HEK293 (cell line): ENCODE data around the gene ADAMTS17.
A peak's percentile ranks its signal among the peaks of the same experiment; 100 is the strongest.

ENCODE experiments used
- CTCF ChIA-PET: fragments of 350-600 bp; formaldehyde crosslinking; extraction: SDS; loops from one replicate; lab custom pipeline; 2021; ENCODE audit warnings: antibody characterized with exemption; lab: Yijun Ruan, JAX
- POLR2A ChIA-PET: fragments of 300-600 bp; formaldehyde crosslinking; extraction: SDS; loops from one replicate; lab custom pipeline; 2020; ENCODE audit warnings: antibody characterized with exemption, inconsistent platforms; lab: Yijun Ruan, JAX
- H3K27ac ChIP-seq: fragments of 200-500 bp; sonication (Bioruptor generic); 2 replicates; pipeline ENCODE4 v1.5.1; 2014; ENCODE audit warnings: low read depth, low read length, control low read depth, inconsistent platforms; ENCODE audit errors: extremely low read depth
- H3K36me3 ChIP-seq, 2 experiments: fragments of 200-500 bp in 1 of 2; sonication (Bioruptor generic) in 1 of 2; 1 replicate in 1 of 2; 2 replicates in 1 of 2; pipeline ENCODE4 v1.5.1; 2014 to 2017; ENCODE audit warnings: inconsistent platforms in 2 of 2, low read length in 2 of 2; ENCODE audit not compliant: control insufficient read depth in 2 of 2, insufficient read depth in 1 of 2
- H3K4me1 ChIP-seq: fragments of 200-500 bp; sonication (Bioruptor generic); 2 replicates; pipeline ENCODE4 v1.5.1; 2014; ENCODE audit warnings: mild to moderate bottlenecking, low read length, inconsistent platforms; ENCODE audit not compliant: control insufficient read depth, insufficient read depth
- H3K4me3 ChIP-seq: 2 replicates; pipeline ENCODE4 v1.5.1; 2011; ENCODE audit warnings: low read depth, mild to moderate bottlenecking, control low read depth, low read length, moderate library complexity
- H3K9me3 ChIP-seq: fragments of 200-500 bp; sonication (Bioruptor generic); 2 replicates; pipeline ENCODE4 v1.5.1; 2014; ENCODE audit warnings: low read depth, low read length, inconsistent platforms; ENCODE audit not compliant: control insufficient read depth, insufficient read depth
- HOXA7 ChIP-seq: sonication (generic); formaldehyde crosslinking; IDR thresholded peaks from 2 replicates; pipeline ENCODE4 v1.8.1; 2022; ENCODE audit warnings: missing genetic modification reagents, borderline replicate concordance
- HOXC10 ChIP-seq: sonication (generic); formaldehyde crosslinking; IDR thresholded peaks from 2 replicates; pipeline ENCODE4 v1.8.1; 2023; ENCODE audit warnings: mild to moderate bottlenecking, missing genetic modification reagents
- KLF10 ChIP-seq: fragments of 450-650 bp; IDR thresholded peaks from 2 replicates; pipeline ENCODE4 v1.5.1; 2018; ENCODE audit warnings: missing biosample characterization, mild to moderate bottlenecking, missing genetic modification characterization
- RBAK ChIP-seq: fragments of 450-650 bp; formaldehyde crosslinking; IDR thresholded peaks from 2 replicates; pipeline ENCODE4 v1.5.1; 2016; ENCODE audit warnings: missing biosample characterization, missing genetic modification characterization
- YY1 ChIP-seq: fragments of 450-650 bp; formaldehyde crosslinking; IDR thresholded peaks from 2 replicates; pipeline ENCODE4 v1.5.1; 2018; ENCODE audit warnings: missing biosample characterization, missing genetic modification characterization
- ZNF121 ChIP-seq: fragments of 450-650 bp; formaldehyde crosslinking; IDR thresholded peaks from 2 replicates; pipeline ENCODE4 v1.5.1; 2016; ENCODE audit warnings: missing biosample characterization, missing genetic modification characterization
- ZNF146 ChIP-seq: fragments of 450-650 bp; formaldehyde crosslinking; IDR thresholded peaks from 2 replicates; pipeline ENCODE4 v1.5.1; 2016; ENCODE audit warnings: missing biosample characterization, missing genetic modification characterization
- ZNF398 ChIP-seq: fragments of 450-650 bp; formaldehyde crosslinking; IDR thresholded peaks from 2 replicates; pipeline ENCODE4 v1.5.1; 2017; ENCODE audit warnings: missing biosample characterization, missing genetic modification characterization
- ZNF48 ChIP-seq: fragments of 450-650 bp; formaldehyde crosslinking; IDR thresholded peaks from 2 replicates; pipeline ENCODE4 v1.5.1; 2016; ENCODE audit warnings: missing biosample characterization, missing genetic modification characterization
- ZNF555 ChIP-seq: fragments of 450-650 bp; formaldehyde crosslinking; conservative IDR thresholded peaks from 2 replicates; pipeline ENCODE4 v1.5.1; 2017; ENCODE audit warnings: missing biosample characterization, mild to moderate bottlenecking, missing genetic modification characterization, inconsistent platforms
- ZNF621 ChIP-seq: fragments of 450-650 bp; formaldehyde crosslinking; IDR thresholded peaks from 2 replicates; pipeline ENCODE4 v1.5.1; 2017; ENCODE audit warnings: missing biosample characterization, missing genetic modification characterization
- ZNF639 ChIP-seq: fragments of 450-650 bp; formaldehyde crosslinking; IDR thresholded peaks from 2 replicates; pipeline ENCODE4 v1.5.1; 2016; ENCODE audit warnings: missing biosample characterization, missing genetic modification characterization
- ZNF658 ChIP-seq: fragments of 450-650 bp; formaldehyde crosslinking; IDR thresholded peaks from 2 replicates; pipeline ENCODE4; 2016; ENCODE audit warnings: missing biosample characterization, missing genetic modification characterization
- ZNF677 ChIP-seq: fragments of 450-650 bp; IDR thresholded peaks from 2 replicates; pipeline ENCODE4 v1.5.0; 2018; ENCODE audit warnings: missing biosample characterization, mild to moderate bottlenecking, missing genetic modification characterization, moderate library complexity
- ZNF776 ChIP-seq: fragments of 450-650 bp; formaldehyde crosslinking; IDR thresholded peaks from 2 replicates; pipeline ENCODE4 v1.5.0; 2017; ENCODE audit warnings: missing biosample characterization, missing genetic modification characterization, borderline replicate concordance
- ZNF843 ChIP-seq: fragments of 450-650 bp; formaldehyde crosslinking; IDR thresholded peaks from 2 replicates; pipeline ENCODE4 v1.5.1; 2016; ENCODE audit warnings: missing biosample characterization, missing genetic modification characterization
- ZSCAN18 ChIP-seq: fragments of 450-650 bp; formaldehyde crosslinking; IDR thresholded peaks from 2 replicates; pipeline ENCODE4 v1.5.1; 2016; ENCODE audit warnings: missing biosample characterization, missing genetic modification characterization
- TF ChIP-seq, protein P1 (sequence below): IDR thresholded peaks from 2 replicates; pipeline ENCODE4 v1.6.1; 2011; ENCODE audit warnings: mild to moderate bottlenecking, low read depth, low read length, borderline replicate concordance

Gene ADAMTS17

GRCh38 chr15:100245487-100245820 lies 96.3 kb downstream of the ADAMTS17 start:
- Histone ChIP-seq H3K27ac (no peak overlapping the region), H3K4me1 (no peaks in the 10 kb centered on the region), H3K36me3 (no peaks in the 10 kb centered on the region), H3K9me3 (no peaks in the 10 kb centered on the region), H3K4me3 (no peak overlapping the region)
- ChIA-PET CTCF (no interaction called here), POLR2A (no interaction called here)
- TF ChIP-seq HOXC10 (CRISPR knock-in tag): no peak
- no peak for TF ChIP-seq ZNF639 (tag by site-specific recombination)
- no peak for TF ChIP-seq ZNF658 (tag by site-specific recombination)
- no peak for TF ChIP-seq ZNF776 (tag by site-specific recombination)
- TF ChIP-seq KLF10: no peak
- TF ChIP-seq YY1 (tag by site-specific recombination): no peak
- TF ChIP-seq ZNF48 (tag by site-specific recombination): no peak
- no peak for TF ChIP-seq ZNF555
- no peak for TF ChIP-seq ZNF398
- no peak for TF ChIP-seq ZSCAN18 (tag by site-specific recombination)

DNA sequence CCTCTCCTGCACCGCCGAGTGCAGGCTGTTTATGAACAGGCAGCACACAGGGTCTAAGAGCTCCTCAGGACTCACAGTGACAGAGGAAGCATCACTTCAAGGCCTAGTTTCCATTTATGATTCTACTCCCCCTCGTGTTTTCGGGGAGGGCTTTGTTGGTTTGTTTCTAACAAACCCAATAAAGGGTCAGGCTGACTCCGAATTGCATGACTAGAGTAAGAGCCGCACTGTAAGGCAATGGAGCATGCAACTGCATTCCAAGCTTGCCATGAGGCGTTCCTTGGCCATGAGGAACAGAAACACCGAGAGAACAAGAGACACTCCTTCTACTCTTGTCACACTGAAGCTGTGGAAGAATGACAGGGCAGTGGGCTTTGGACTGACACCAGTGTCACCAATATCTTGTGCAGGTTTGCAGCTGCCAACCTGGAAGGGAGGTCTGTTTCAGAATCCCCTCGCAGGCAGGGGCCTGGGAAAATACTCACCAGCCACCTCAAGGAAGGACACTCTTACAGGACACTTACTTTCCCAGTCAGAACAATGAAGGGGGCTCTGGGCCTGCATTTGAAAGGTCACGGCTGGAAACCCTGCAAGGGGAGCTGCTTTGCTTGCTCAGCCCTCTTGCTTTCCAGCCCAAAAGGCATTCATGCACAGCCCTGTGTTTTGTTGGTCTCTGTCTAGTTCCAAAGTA lies 96.8 kb downstream of the ADAMTS17 start:
- CTCF ChIA-PET: interaction anchor here (0.7 kb wide), 2 partner anchors 202 to 540 kb away, joined by 3 read pairs; no protein-coding TSS in a partner anchor
- no peak for TF ChIP-seq ZNF121 (tag by site-specific recombination)
- TF ChIP-seq RBAK (tag by site-specific recombination): no peak
- no peak for TF ChIP-seq ZNF677 (tag by site-specific recombination)
- TF ChIP-seq ZNF843 (tag by site-specific recombination): no peak
- TF ChIP-seq, protein P1, sequence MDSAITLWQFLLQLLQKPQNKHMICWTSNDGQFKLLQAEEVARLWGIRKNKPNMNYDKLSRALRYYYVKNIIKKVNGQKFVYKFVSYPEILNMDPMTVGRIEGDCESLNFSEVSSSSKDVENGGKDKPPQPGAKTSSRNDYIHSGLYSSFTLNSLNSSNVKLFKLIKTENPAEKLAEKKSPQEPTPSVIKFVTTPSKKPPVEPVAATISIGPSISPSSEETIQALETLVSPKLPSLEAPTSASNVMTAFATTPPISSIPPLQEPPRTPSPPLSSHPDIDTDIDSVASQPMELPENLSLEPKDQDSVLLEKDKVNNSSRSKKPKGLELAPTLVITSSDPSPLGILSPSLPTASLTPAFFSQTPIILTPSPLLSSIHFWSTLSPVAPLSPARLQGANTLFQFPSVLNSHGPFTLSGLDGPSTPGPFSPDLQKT: no peak
- TF ChIP-seq HOXA7: no peak
- Histone ChIP-seq H3K4me3 (no peak overlapping the region), H3K9me3 (no peaks in the 10 kb centered on the region), H3K27ac (no peak overlapping the region), H3K36me3 (no peaks in the 10 kb centered on the region), H3K4me1 (no peaks in the 10 kb centered on the region)
- POLR2A ChIA-PET: no interaction called here

- Histone ChIP-seq H3K9me3 (no peaks in the 10 kb centered on the region), H3K4me1 (no peaks in the 10 kb centered on the region), H3K36me3 (no peaks in the 10 kb centered on the region), H3K27ac (no peak overlapping the region), H3K4me3 (no peak overlapping the region)
- no peak for TF ChIP-seq ZNF621 (tag by site-specific recombination)
- peak; percentile 63; the same call in 1 of the 2 replicates for TF ChIP-seq ZNF146
- CTCF ChIA-PET: no interaction called here
- POLR2A ChIA-PET: no interaction called here
Observed at GRCh38 chr15:100242989-100243388, 98.8 kb downstream of the ADAMTS17 start.
